HCT116 (cell line): ENCODE measurements around the gene FAM131C. TPM values are rescaled to one million over a fixed set of nuclear protein-coding genes. Genes with fewer than 3 reads are reported as not detected.

Experiments used
- ATAC-seq: fragments of 200-7000 bp; cut with Tn5 transposase; 2 replicates; pipeline ENCODE4 v1.9.1; 2020; ENCODE audit warnings: mild to moderate bottlenecking, moderate library complexity
- BruUV-seq: library from RNA; stranded (reverse); fragments of 400-500 nt; replicated peaks from 2 replicates; lab custom pipeline; 2021; lab: Mats Ljungman, UMichigan
- CTCF ChIA-PET: fragments of 300-600 bp; sonication (Branson Sonifier 250); formaldehyde crosslinking; loops from one replicate; lab custom pipeline; 2021; ENCODE audit warnings: antibody characterized with exemption; lab: Charles Lee
- POLR2A ChIA-PET: fragments of 300-600, 350-600 bp; sonication (Branson Sonifier 250); formaldehyde crosslinking; loops from one replicate; lab custom pipeline; 2021; ENCODE audit warnings: antibody characterized with exemption; lab: Charles Lee
- RAD21 ChIA-PET, 2 experiments: fragments of 300-600 bp; sonication (Branson Sonifier 250); formaldehyde crosslinking; loops; one replicate each; lab custom pipeline; 2023; ENCODE audit warnings: low total read pairs in 2 of 2; ENCODE audit not compliant: uncharacterized antibody in 2 of 2, unreplicated experiment in 2 of 2, low non-redundant PET in 1 of 2; lab: Charles Lee
- DNase-seq: peaks from one replicate; pipeline ENCODE4 v3.0.0-alpha.2; 2010; ENCODE audit warnings: low read depth, low spot score
- H2AFZ ChIP-seq: fragments of 200-600 bp; shearing (Covaris generic), sonication (generic); 2 replicates; pipeline ENCODE4 v1.6.1; 2017; ENCODE audit warnings: low read depth, mixed run types, mixed read lengths, antibody characterized with exemption, low read length; ENCODE audit not compliant: poor library complexity, severe bottlenecking
- H3K27ac ChIP-seq: 2 replicates; pipeline ENCODE4 v1.5.1; 2012; ENCODE audit warnings: low read depth, low read length
- H3K27me3 ChIP-seq: fragments of 200-600 bp; sonication (generic); 2 replicates; pipeline ENCODE4 v1.6.1; 2016; ENCODE audit warnings: mixed run types, low read length, mixed read lengths; ENCODE audit not compliant: insufficient read depth
- H3K36me3 ChIP-seq, 2 experiments: fragments of 200-500 bp in 1 of 2; fragments of 200-600 bp in 1 of 2; sonication (Bioruptor generic) in 1 of 2; sonication (generic) in 1 of 2; 2 replicates each; pipeline versions ENCODE4 v1.5.1 to v1.6.1; 2014 to 2016; ENCODE audit warnings: low read length in 2 of 2, inconsistent platforms in 1 of 2, mixed read lengths in 1 of 2, mixed run types in 1 of 2; ENCODE audit not compliant: insufficient read depth in 2 of 2, control insufficient read depth in 1 of 2
- H3K4me1 ChIP-seq, 2 experiments: fragments of 200-600 bp in 1 of 2; sonication (generic) in 1 of 2; 2 replicates each; pipeline versions ENCODE4 v1.5.1 to v1.6.1; 2012 to 2017; ENCODE audit warnings: low read length in 2 of 2, inconsistent platforms in 1 of 2, mild to moderate bottlenecking in 1 of 2, mixed read lengths in 1 of 2, mixed run types in 1 of 2, moderate library complexity in 1 of 2; ENCODE audit not compliant: insufficient read depth in 2 of 2, control insufficient read depth in 1 of 2
- H3K4me2 ChIP-seq: fragments of 200-600 bp; sonication (generic); 2 replicates; pipeline ENCODE4 v1.6.1; 2017; ENCODE audit warnings: mixed run types, low read length, mixed read lengths
- H3K4me3 ChIP-seq, 2 experiments: fragments of 200-600 bp in 1 of 2; sonication (generic) in 1 of 2; replicated peaks in 1 of 2; 2 replicates each; pipeline ENCODE4 v1.5.1; 2011 to 2016; ENCODE audit warnings: low read length in 2 of 2, control low read depth in 1 of 2, low read depth in 1 of 2, mild to moderate bottlenecking in 1 of 2, mixed read lengths in 1 of 2, mixed run types in 1 of 2
- H3K79me2 ChIP-seq: fragments of 200-600 bp; sonication (generic); 2 replicates; pipeline ENCODE4 v1.6.1; 2017; ENCODE audit warnings: mild to moderate bottlenecking, mixed run types, low read length, moderate library complexity, mixed read lengths; ENCODE audit not compliant: insufficient read depth
- H3K9ac ChIP-seq: fragments of 200-600 bp; sonication (generic); 2 replicates; pipeline ENCODE4 v1.6.1; 2016; ENCODE audit warnings: low read length, mixed read lengths
- H3K9me2 ChIP-seq: fragments of 200-600 bp; sonication (generic), shearing (Covaris generic); 2 replicates; pipeline ENCODE4 v1.6.1; 2017; ENCODE audit warnings: mixed run types, mild to moderate bottlenecking, moderate library complexity; ENCODE audit not compliant: insufficient read depth
- H3K9me3 ChIP-seq, 2 experiments: fragments of 200-500 bp in 1 of 2; fragments of 200-600 bp in 1 of 2; sonication (Bioruptor generic) in 1 of 2; sonication (generic) in 1 of 2; 2 replicates each; pipeline ENCODE4 v1.6.1; 2014 to 2017; ENCODE audit warnings: low read length in 2 of 2, mixed read lengths in 2 of 2, inconsistent platforms in 1 of 2, low read depth in 1 of 2, mild to moderate bottlenecking in 1 of 2, mixed run types in 1 of 2, moderate library complexity in 1 of 2; ENCODE audit not compliant: control insufficient read depth in 1 of 2, insufficient read depth in 1 of 2
- H4K20me1 ChIP-seq: fragments of 200-600 bp; sonication (generic), shearing (Covaris generic); 2 replicates; pipeline ENCODE4 v1.6.1; 2017; ENCODE audit warnings: mixed run types, mild to moderate bottlenecking, moderate library complexity; ENCODE audit not compliant: insufficient read depth
- EZH2 ChIP-seq: fragments of 200-600 bp; sonication (generic); IDR thresholded peaks from 2 replicates; pipeline ENCODE4 v1.6.1; 2017; ENCODE audit warnings: antibody characterized with exemption, mixed run types
- FOSL1 ChIP-seq: IDR thresholded peaks from 2 replicates; pipeline ENCODE4 v1.6.1; 2012; ENCODE audit warnings: low read depth
- POLR2A ChIP-seq: IDR thresholded peaks from 2 replicates; pipeline ENCODE4 v1.7.0; 2011; ENCODE audit warnings: borderline replicate concordance; ENCODE audit not compliant: insufficient read depth, insufficient read length; ENCODE audit errors: extremely low read depth
- SIN3A ChIP-seq: IDR thresholded peaks from 2 replicates; pipeline ENCODE4 v1.6.1; 2012; ENCODE audit warnings: low read depth
- YY1 ChIP-seq: IDR thresholded peaks from 2 replicates; pipeline ENCODE4 v1.6.1; 2011; ENCODE audit warnings: low read length, low read depth, moderate library complexity, mild to moderate bottlenecking; ENCODE audit not compliant: insufficient replicate concordance; ENCODE audit errors: extremely low read depth
- ZFX ChIP-seq: fragments of 450-650 bp; IDR thresholded peaks from 2 replicates; pipeline ENCODE4 v1.6.1; 2017
- intact Hi-C: fragments of 100-400 bp; cut with micrococcal nuclease; formaldehyde crosslinking; loops from 2 replicates; pipeline ENCODE4 v1.10.0; 2022
- total RNA-seq: library from RNA; stranded (reverse); gene quantifications from one replicate; pipeline ENCODE4 v1.2.1, GENCODE V29; 2021; ENCODE audit not compliant: unreplicated experiment
- TF ChIP-seq, protein P1 (sequence below), 3 experiments: fragments of 200-600 bp in 1 of 3; sonication (generic) in 1 of 3; IDR thresholded peaks in 2 of 3; conservative IDR thresholded peaks in 1 of 3; 2 replicates each; pipeline ENCODE4 v1.5.1; 2012 to 2017; ENCODE audit warnings: low read depth in 2 of 3, low read length in 2 of 3, antibody characterized with exemption in 1 of 3, borderline replicate concordance in 1 of 3, control low read depth in 1 of 3, mild to moderate bottlenecking in 1 of 3, mixed read lengths in 1 of 3, mixed run types in 1 of 3, moderate library complexity in 1 of 3; ENCODE audit not compliant: insufficient read depth in 1 of 3
- TF ChIP-seq, protein P2 (sequence below): IDR thresholded peaks from 2 replicates; pipeline ENCODE4 v1.6.1; 2012
- TF ChIP-seq, protein P3 (sequence below): IDR thresholded peaks from 2 replicates; pipeline ENCODE4 v1.6.1; 2012; ENCODE audit warnings: low read depth
- TF ChIP-seq, protein P4 (sequence below): IDR thresholded peaks from 2 replicates; pipeline ENCODE4 v1.6.1; 2011; ENCODE audit warnings: mild to moderate bottlenecking, low read length, moderate library complexity; ENCODE audit not compliant: insufficient replicate concordance; ENCODE audit errors: extremely low read depth

FAM131C gene
- total RNA-seq, 1 experiment from 2014 or later: 11.6 TPM

DNA sequence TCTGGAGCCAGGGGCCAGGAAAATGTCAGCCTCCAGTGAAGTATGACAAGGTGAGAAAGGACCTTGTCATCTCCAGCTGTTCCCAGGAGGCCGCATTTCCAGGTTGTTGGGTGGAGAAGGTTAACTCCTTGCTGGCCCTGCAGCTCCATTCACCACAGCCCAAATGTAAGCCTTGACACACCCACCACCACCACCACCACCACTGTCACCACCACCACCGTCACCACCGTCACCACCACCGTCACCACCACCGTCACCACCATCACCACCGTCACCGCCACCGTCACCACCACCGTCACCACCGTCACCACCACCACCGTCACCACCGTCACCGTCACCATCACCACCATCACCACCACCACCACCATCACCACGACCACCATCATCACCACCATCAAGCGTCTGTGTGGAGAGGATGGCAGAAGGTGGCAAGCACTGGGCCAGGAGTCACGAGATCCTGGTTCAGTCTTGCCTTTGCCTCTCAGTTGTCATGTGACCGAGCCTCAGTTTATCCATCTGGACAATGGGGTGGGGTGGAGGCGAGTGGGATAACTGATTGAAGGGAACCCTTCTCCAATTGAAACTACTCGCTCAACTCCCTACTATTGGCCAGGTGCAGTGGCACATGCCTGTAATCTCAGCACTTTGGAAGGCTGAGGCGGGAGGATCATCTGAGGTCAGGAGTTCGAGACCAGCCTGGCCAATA is 21.2 kb upstream of the FAM131C start:
- ATAC-seq (no peak), DNase-seq (no peak)
- Histone ChIP-seq H3K27me3 (no peaks in the 10 kb centered on the region), H3K4me3 (no peak overlapping the region), H3K9ac (no peak overlapping the region), H3K79me2 (no peaks in the 10 kb centered on the region), H4K20me1 (no peaks in the 10 kb centered on the region), H3K36me3 (no peaks in the 10 kb centered on the region), H3K9me3 (no peaks in the 10 kb centered on the region), H3K4me1 (peaks cover 9 to 14% of the 10 kb centered on the region in 2 experiments; a peak in 3 of 4 replicates), H3K9me2 (no peaks in the 10 kb centered on the region), H2AFZ (no peak overlapping the region), H3K27ac (no peak overlapping the region), H3K4me2 (no peak overlapping the region)
- intact Hi-C loops: no loop called here
- ChIA-PET CTCF (no interaction called here), POLR2A (interaction anchor here (1.1 kb wide), 1 partner anchor 19 kb away, joined by 3 read pairs; no protein-coding TSS in a partner anchor), RAD21 (no interaction called here)
- TF ChIP-seq, protein P1, sequence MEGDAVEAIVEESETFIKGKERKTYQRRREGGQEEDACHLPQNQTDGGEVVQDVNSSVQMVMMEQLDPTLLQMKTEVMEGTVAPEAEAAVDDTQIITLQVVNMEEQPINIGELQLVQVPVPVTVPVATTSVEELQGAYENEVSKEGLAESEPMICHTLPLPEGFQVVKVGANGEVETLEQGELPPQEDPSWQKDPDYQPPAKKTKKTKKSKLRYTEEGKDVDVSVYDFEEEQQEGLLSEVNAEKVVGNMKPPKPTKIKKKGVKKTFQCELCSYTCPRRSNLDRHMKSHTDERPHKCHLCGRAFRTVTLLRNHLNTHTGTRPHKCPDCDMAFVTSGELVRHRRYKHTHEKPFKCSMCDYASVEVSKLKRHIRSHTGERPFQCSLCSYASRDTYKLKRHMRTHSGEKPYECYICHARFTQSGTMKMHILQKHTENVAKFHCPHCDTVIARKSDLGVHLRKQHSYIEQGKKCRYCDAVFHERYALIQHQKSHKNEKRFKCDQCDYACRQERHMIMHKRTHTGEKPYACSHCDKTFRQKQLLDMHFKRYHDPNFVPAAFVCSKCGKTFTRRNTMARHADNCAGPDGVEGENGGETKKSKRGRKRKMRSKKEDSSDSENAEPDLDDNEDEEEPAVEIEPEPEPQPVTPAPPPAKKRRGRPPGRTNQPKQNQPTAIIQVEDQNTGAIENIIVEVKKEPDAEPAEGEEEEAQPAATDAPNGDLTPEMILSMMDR (IDR thresholded peaks at IDR 0.05 in 2 of 3, conservative IDR thresholded peaks at IDR 0.05 in 1 of 3; ENCODE audit: borderline replicate concordance in 1 of 3, insufficient read depth in 1 of 3, low read depth in 2 of 3, low read length in 2 of 3): no peak
- TF ChIP-seq ZFX (no peak), YY1 (no peak), EZH2 (no peak), FOSL1 (no peak), SIN3A (no peak), POLR2A (no peak)
- TF ChIP-seq, protein P2, sequence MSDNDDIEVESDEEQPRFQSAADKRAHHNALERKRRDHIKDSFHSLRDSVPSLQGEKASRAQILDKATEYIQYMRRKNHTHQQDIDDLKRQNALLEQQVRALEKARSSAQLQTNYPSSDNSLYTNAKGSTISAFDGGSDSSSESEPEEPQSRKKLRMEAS: no peak
- TF ChIP-seq, protein P3, sequence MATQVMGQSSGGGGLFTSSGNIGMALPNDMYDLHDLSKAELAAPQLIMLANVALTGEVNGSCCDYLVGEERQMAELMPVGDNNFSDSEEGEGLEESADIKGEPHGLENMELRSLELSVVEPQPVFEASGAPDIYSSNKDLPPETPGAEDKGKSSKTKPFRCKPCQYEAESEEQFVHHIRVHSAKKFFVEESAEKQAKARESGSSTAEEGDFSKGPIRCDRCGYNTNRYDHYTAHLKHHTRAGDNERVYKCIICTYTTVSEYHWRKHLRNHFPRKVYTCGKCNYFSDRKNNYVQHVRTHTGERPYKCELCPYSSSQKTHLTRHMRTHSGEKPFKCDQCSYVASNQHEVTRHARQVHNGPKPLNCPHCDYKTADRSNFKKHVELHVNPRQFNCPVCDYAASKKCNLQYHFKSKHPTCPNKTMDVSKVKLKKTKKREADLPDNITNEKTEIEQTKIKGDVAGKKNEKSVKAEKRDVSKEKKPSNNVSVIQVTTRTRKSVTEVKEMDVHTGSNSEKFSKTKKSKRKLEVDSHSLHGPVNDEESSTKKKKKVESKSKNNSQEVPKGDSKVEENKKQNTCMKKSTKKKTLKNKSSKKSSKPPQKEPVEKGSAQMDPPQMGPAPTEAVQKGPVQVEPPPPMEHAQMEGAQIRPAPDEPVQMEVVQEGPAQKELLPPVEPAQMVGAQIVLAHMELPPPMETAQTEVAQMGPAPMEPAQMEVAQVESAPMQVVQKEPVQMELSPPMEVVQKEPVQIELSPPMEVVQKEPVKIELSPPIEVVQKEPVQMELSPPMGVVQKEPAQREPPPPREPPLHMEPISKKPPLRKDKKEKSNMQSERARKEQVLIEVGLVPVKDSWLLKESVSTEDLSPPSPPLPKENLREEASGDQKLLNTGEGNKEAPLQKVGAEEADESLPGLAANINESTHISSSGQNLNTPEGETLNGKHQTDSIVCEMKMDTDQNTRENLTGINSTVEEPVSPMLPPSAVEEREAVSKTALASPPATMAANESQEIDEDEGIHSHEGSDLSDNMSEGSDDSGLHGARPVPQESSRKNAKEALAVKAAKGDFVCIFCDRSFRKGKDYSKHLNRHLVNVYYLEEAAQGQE: no peak
- TF ChIP-seq, protein P4, sequence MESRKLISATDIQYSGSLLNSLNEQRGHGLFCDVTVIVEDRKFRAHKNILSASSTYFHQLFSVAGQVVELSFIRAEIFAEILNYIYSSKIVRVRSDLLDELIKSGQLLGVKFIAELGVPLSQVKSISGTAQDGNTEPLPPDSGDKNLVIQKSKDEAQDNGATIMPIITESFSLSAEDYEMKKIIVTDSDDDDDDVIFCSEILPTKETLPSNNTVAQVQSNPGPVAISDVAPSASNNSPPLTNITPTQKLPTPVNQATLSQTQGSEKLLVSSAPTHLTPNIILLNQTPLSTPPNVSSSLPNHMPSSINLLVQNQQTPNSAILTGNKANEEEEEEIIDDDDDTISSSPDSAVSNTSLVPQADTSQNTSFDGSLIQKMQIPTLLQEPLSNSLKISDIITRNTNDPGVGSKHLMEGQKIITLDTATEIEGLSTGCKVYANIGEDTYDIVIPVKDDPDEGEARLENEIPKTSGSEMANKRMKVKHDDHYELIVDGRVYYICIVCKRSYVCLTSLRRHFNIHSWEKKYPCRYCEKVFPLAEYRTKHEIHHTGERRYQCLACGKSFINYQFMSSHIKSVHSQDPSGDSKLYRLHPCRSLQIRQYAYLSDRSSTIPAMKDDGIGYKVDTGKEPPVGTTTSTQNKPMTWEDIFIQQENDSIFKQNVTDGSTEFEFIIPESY: no peak
- no TSS peak for BruUV-seq
